Endothelial cell of umbilical vein (primary cell): ENCODE measurements around the gene ITGA5. TPM values are rescaled to one million over a fixed set of nuclear protein-coding genes. Genes with fewer than 3 reads are reported as not detected.

ENCODE experiments used
- BruUV-seq: library from RNA; stranded (reverse); fragments of 400-500 nt; replicated peaks from 2 replicates; lab custom pipeline; 2021; lab: Mats Ljungman, UMichigan
- CTCF ChIA-PET: fragments of 300-600, 350-600 bp; sonication (Branson Sonifier 250); formaldehyde crosslinking; loops from one replicate; lab custom pipeline; 2021; ENCODE audit warnings: antibody characterized with exemption, inconsistent platforms; lab: Charles Lee
- POLR2A ChIA-PET: fragments of 300-600, 350-600 bp; sonication (Branson Sonifier 250); formaldehyde crosslinking; loops from one replicate; lab custom pipeline; 2021; ENCODE audit warnings: antibody characterized with exemption, inconsistent platforms; lab: Charles Lee
- DNase-seq: peaks from one replicate; pipeline ENCODE4 v3.0.0-alpha.2; 2011; ENCODE audit warnings: low read depth, low spot score
- FAIRE-seq: peaks from 2 replicates; lab custom pipeline; 2011; peaks lifted over from hg19 to GRCh38; lab: Jason Lieb, UNC
- H2AFZ ChIP-seq: 2 replicates; pipeline ENCODE4 v1.6.0; 2012; ENCODE audit warnings: low read depth, low read length, control low read depth, inconsistent platforms
- H3K27ac ChIP-seq: 2 replicates; pipeline ENCODE4 v1.5.1; 2011; ENCODE audit warnings: low read depth, mild to moderate bottlenecking, control low read depth, low read length, moderate library complexity; ENCODE audit not compliant: insufficient read depth
- H3K27me3 ChIP-seq, 2 experiments: 2 replicates each; pipeline versions ENCODE4 v1.6.0 to v1.6.1; 2011; ENCODE audit warnings: low read length in 2 of 2, mixed read lengths in 1 of 2; ENCODE audit not compliant: control insufficient read depth in 2 of 2, insufficient read depth in 2 of 2
- H3K36me3 ChIP-seq, 2 experiments: 2 replicates in 1 of 2; 3 replicates in 1 of 2; pipeline ENCODE4 v1.5.1; 2011; ENCODE audit warnings: low read length in 2 of 2, mild to moderate bottlenecking in 1 of 2, moderate library complexity in 1 of 2; ENCODE audit not compliant: control insufficient read depth in 2 of 2, insufficient read depth in 2 of 2; ENCODE audit errors: extremely low read depth in 1 of 2
- H3K4me1 ChIP-seq: 3 replicates; pipeline ENCODE4 v1.5.1; 2011; ENCODE audit warnings: mild to moderate bottlenecking, low read length; ENCODE audit not compliant: control insufficient read depth, insufficient read depth; ENCODE audit errors: extremely low read depth
- H3K4me2 ChIP-seq: 2 replicates; pipeline ENCODE4 v1.6.1; 2011; ENCODE audit warnings: low read length, control low read depth, mixed read lengths; ENCODE audit not compliant: insufficient read depth
- H3K4me3 ChIP-seq, 3 experiments: fragments of 200-600 bp in 1 of 3; sonication (generic), shearing (Covaris generic) in 1 of 3; replicated peaks in 1 of 3; 2 replicates each; pipeline ENCODE4 v1.5.1; 2011 to 2016; ENCODE audit warnings: control low read depth in 3 of 3, low read length in 3 of 3, mild to moderate bottlenecking in 2 of 3, inconsistent platforms in 1 of 3, low read depth in 1 of 3, moderate library complexity in 1 of 3; ENCODE audit not compliant: insufficient read depth in 1 of 3
- H3K79me2 ChIP-seq: 2 replicates; pipeline ENCODE4 v1.6.0; 2012; ENCODE audit warnings: low read length, inconsistent platforms; ENCODE audit not compliant: control insufficient read depth, insufficient read depth
- H3K9ac ChIP-seq: replicated peaks from 2 replicates; pipeline ENCODE3; 2011; ENCODE audit warnings: low read length, control low read depth; ENCODE audit not compliant: insufficient read depth; ENCODE audit errors: extremely low read depth
- H3K9me1 ChIP-seq: replicated peaks from 3 replicates; pipeline ENCODE4 v1.6.0; 2011; ENCODE audit warnings: mild to moderate bottlenecking, low read length; ENCODE audit not compliant: control insufficient read depth, insufficient read depth; ENCODE audit errors: extremely low read depth
- H3K9me3 ChIP-seq: replicated peaks from 2 replicates; pipeline ENCODE4 v1.5.1; 2012; ENCODE audit warnings: low read length, inconsistent platforms; ENCODE audit not compliant: control insufficient read depth, insufficient read depth
- H4K20me1 ChIP-seq: replicated peaks from 2 replicates; pipeline ENCODE3; 2011; ENCODE audit warnings: mild to moderate bottlenecking, low read length; ENCODE audit not compliant: control insufficient read depth, insufficient read depth; ENCODE audit errors: extremely low read depth
- CTCF ChIP-seq, 2 donors: IDR thresholded peaks; 1 replicate in 1 of 2; 2 replicates in 1 of 2; pipeline ENCODE4 v1.5.1; 2011; ENCODE audit warnings: low read length in 2 of 2, mild to moderate bottlenecking in 2 of 2, moderate library complexity in 2 of 2, control low read depth in 1 of 2, inconsistent platforms in 1 of 2, low read depth in 1 of 2; ENCODE audit not compliant: insufficient read depth in 1 of 2; ENCODE audit errors: extremely low read depth in 1 of 2
- MAX ChIP-seq: IDR thresholded peaks from 2 replicates; pipeline ENCODE4 v1.6.1; 2011; ENCODE audit not compliant: insufficient read depth, insufficient read length
- POLR2AphosphoS5 ChIP-seq: IDR thresholded peaks from 2 replicates; pipeline ENCODE4 v1.6.1; 2012; ENCODE audit warnings: low read depth, mild to moderate bottlenecking, control low read depth, low read length, moderate library complexity; ENCODE audit not compliant: insufficient read depth
- dilution Hi-C: fragments of 300-500 bp; cut with MboI; formaldehyde crosslinking; loops from one replicate; pipeline ENCODE4 v1.15.0; 2019; ENCODE audit warnings: low sequenced_read_pairs; ENCODE audit not compliant: extremely low pct_ligation_motif_present
- intact Hi-C: fragments of 100-400 bp; cut with micrococcal nuclease; formaldehyde crosslinking; loops from one replicate; pipeline ENCODE4 v1.10.0; 2022
- polyA plus RNA-seq, 4 experiments: library from polyadenylated mRNA; depleted of rRNA in 3 of 4; stranded (reverse) in 3 of 4; unstranded in 1 of 4; fragments of >200 nt; gene quantifications; 2 replicates each; pipeline versions ENCODE4 v1.2.1 to v1.2.3, GENCODE V29; 2011 to 2012; ENCODE audit warnings: missing spikeins in 1 of 4
- total RNA-seq: library from RNA; stranded (reverse); gene quantifications from 2 replicates; pipeline ENCODE4 v1.2.3, GENCODE V29; 2021

Gene ITGA5
- total and polyA plus RNA-seq, 2 donors (not counting 3 experiments of a cell fraction or from before 2014, with no cell fraction given), result 657 to 938 TPM

DNA sequence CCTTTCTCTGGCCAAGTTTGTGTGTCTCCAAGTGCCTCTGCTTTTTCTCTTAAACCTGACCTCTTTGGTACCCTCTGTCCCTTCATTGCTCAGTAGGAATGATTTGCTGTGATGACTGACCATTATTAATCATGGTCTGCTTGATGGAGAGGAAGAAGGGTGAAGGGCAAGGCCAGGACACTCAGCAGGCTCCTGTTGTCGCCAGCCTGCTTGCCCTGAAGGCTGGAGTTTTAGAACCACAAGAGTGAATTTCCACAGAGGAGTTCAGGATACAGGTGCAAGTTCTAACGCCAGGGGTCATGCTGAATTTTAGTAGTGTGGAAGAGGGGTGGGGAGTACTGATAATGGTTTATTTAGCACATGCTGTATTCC is 2.8 kb upstream of the ITGA5 start:
- dilution Hi-C loops (no loop called here), intact Hi-C loops (no loop called here)
- Histone ChIP-seq H3K36me3 (no peaks in the 10 kb centered on the region), H3K27ac (peak overlapping the region; percentile 79), H2AFZ (no peak overlapping the region), H3K9me1 (no peaks in the 10 kb centered on the region), H3K9me3 (no peaks in the 10 kb centered on the region), H4K20me1 (no peaks in the 10 kb centered on the region), H3K4me1 (peaks cover 69% of the 10 kb centered on the region), H3K9ac (peak overlapping the region; percentile 7), H3K4me2 (peak overlapping the region; percentile 47), H3K27me3 (no peaks in the 10 kb centered on the region), H3K79me2 (peaks cover 33% of the 10 kb centered on the region), H3K4me3 (no peak overlapping the region)
- TF ChIP-seq POLR2AphosphoS5 (peak; percentile 18), CTCF (IDR thresholded peaks at IDR 0.05; ENCODE audit: extremely low read depth in 1 of 2, insufficient read depth in 1 of 2, low read depth in 1 of 2, low read length in 2 of 2) (no peak), MAX (no peak)
- ChIA-PET CTCF (interaction anchor here (1.0 to 11.8 kb wide), 5 partner anchors 10 to 23 kb away, joined by 3 to 136 read pairs (median 5); no protein-coding TSS in a partner anchor), POLR2A (interaction anchor here (1.1 kb wide), 2 partner anchors 9 to 11 kb away, joined by 3 to 5 read pairs; no protein-coding TSS in a partner anchor)
- BruUV-seq, result no TSS peak
- DNase-seq (peak; percentile 60), FAIRE-seq (peak; percentile 70)
